ENCODE data around the gene ZBTB16.

ZBTB16 gene

DNA sequence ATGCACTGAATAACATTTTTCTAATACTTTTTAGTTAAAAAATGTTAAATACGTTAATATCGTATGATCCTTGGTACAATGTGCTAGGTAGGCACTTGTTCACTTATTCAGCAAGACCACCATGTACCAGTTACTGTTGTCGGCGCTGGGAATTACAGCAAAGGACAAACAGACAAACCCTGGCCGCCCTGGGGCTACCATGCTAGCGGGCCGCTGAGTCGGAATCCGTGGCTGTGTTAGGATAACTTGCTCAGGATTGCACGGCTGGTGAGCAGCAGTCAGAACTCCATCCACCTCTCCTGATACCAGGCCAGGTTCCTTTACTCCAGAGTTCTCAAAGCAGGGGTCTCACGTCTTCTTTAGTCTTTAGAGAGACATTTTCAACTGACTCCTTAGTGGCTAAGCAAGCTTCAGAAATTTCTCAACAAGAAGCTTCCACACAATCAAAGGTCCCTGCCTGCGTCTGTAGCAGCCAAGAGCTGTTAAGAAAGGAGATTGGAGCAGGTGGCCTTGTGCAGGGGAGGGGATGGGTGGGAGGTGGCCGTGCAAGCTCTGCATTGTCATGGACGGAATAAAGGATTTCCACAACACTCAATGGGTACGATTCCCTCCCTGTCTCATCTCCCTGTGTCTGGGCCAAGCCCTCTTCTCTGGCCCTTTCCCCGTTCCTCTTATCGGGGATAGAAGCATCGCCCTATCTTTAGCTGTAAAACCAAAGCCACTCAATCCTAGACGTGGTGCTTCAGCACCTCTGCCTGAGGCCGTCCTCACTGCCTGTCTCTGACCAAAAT lies 196.9 kb downstream of the ZBTB16 start:
- DNase-seq (ENCODE audit: extremely low read depth in 1 of 2, low read depth in 1 of 2): no peak

DNA sequence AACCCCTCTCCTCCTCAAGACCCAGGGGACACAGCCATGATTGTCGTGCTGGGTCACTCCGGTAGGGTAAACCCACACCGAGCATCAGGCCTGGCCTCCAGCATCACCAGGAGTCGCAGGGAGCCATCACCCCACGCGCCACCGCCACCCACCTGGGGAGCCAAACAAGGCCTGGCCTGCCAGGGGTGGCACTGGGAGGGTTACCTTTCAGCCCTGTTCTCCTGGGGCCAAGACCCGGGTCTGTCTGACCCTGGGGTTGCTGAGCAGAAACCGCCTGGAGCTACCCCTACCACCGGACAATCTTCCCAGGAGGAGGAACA lies 197.4 kb downstream of the ZBTB16 start:
- no peak for DNase-seq (ENCODE audit: extremely low read depth in 1 of 2, low read depth in 1 of 2)

DNA sequence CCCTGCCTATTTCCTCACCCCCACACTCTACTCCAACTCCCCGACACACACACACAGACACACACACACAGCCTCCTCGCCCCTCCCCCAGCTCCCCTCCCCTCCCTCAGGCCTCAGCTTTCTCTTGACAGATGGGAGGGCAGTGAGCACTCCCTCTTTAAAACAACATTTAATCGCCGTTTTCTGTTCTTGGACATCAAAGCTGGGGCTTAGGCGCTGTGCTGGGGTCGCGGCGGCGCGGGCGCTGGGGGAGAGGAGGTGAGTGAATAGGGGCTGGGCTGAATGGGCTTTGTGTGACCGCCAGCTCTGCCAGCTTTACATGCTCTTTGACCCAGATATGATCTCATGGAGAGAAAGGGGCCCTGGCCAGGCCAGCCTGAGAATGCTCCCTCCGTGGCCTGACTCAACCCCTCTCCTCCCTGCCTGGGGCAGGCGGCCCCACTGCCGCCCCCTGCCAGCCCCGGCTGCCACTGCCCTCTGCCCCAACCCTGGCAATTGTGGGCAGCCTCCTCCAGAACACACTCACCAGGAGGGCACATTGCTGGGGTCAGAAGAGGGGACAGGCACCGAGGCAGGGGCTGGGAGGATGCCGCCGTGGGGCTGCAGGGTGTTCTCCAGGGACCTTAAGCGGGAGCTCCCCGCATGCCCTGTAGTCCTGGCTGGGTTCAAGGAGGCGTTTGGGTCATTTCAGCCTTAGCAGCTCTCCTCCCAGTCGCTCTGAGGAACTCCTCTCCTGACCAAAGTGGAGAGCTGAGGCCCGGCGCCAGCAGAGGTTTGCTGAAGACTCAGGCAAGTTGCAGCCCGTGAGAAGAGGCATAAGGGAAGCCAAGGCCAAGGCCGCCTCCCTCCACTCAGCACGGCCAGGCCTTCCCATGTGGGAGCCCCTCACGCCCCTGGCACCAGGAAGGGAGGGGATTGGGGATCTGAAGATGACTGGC lies 198.4 kb downstream of the ZBTB16 start:
- DNase-seq (ENCODE audit: extremely low read depth in 1 of 2, low read depth in 1 of 2): no peak

DNA sequence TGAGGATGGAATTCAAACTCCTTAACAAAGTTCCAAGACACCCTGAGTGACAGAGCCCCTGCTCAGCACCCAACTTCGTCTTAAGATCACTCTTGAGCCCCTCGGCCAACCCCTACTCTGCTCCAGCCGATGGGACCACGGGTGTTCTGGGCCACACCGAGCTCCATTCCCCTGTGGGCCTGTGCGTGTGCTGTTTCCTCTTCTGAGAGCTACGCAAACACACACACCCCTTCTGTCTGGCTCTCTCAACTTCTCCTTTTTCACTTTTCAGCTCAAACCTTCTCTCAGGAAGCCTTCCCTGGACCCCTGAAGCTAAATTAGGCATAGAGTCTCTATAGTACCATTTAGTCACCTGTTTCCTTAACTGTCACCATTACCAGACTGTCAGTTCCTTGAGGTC lies 199.2 kb downstream of the ZBTB16 start:
- DNase-seq (ENCODE audit: extremely low read depth in 1 of 2, low read depth in 1 of 2): no peak

DNA sequence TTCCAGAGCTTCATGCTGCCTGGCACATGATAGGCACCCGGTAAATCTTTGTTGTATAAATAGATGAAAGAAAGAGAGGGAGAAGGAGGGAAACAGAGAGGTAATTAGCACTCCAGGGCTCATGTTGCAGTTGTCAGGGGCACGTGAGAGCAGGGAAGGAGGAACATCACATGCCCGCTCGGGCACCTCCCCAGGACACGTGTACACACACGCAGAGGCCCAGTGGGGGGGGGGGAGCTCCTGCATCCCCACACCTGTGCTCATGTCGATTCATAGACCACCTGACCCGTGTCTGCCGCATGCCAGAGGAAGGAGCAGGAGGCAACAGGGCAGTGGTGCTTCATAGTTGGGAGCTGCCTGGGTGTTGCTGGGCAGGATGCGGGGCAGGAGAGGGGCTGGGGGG lies 199.6 kb downstream of the ZBTB16 start:
- no peak for DNase-seq (ENCODE audit: extremely low read depth in 1 of 2, low read depth in 1 of 2)

DNA sequence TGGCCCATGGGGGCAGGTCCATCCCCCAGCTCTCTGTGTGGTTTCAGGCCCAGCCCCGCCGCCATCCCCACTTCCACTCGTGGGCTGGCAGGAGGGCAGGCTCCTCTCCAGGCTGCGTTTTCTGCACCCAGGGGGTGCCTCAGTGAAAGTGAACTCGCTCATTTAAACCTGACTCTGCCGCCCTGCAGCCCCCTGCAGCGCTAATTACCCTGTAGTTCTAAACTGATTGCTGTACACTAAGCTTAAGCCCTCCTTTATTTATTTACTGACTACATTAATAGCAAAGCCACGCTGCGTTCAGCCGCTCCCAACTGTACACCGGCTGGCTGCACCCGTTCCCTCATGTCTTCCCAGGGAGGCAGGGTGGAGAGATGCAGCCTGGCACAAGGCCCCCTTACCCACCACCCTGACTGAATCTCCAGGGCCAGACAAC lies 200.1 kb downstream of the ZBTB16 start:
- DNase-seq (ENCODE audit: extremely low read depth in 1 of 2, low read depth in 1 of 2): no peak

DNA sequence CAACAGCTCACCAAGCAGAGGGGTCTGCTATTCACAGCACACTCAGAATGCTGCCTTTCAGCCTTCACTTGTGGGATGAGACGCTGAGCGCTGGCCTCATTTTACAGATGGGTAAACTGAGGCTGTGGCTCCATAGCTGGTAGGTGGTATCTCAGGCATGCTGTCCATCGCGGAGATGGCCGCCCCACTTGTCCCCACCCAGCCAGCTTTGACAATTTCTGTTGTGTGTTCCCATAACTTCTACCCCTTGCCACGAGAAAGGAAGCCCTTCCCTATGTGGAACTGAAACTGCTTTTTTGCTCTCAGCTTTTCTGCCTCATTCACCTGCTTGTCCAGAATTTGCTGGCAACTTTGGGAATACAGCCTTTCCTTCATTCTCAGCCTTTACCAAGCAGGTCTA lies 200.6 kb downstream of the ZBTB16 start:
- DNase-seq (ENCODE audit: extremely low read depth in 1 of 2, low read depth in 1 of 2): no peak

DNA sequence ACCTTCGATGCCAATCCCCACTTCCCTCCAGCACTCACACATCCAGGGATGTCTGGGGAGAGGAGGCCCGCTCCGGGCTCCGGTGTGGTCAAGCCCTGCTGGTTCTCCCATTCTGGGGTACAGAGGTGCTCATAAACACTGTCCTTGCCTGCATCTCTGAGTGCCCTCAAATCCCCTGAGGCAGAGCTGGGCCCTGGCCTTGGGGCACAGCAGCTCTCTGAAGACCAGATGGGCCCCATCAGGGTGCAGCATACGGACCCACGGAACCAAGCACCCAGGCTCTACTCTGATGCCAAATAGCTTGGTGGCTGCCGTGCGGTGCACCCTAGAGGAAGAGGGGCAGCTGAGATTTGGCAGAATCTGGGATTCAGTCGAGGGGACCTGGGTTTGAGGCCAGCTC lies 201.0 kb downstream of the ZBTB16 start:
- no peak for DNase-seq (ENCODE audit: extremely low read depth in 1 of 2, low read depth in 1 of 2)

DNA sequence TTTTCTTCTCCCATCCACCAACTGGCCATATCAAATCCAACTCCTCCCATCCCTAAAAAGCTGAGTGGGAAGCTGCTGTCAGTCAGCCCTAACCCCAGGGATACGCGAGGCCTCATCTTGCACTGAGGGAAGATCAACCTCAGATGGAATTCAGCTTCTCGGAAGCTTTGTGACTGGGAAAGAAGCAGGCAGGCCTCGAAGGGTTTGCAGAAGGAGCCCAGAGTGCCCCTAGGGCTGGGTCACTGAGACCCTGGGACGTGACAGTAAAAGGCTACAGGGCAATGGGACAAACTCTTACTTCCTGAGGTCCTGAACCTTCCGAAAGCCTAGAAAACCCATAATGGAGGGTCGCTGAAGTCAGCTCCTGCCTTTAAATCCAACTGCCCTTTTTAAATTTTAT lies 202.3 kb downstream of the ZBTB16 start:
- no peak for DNase-seq (ENCODE audit: extremely low read depth in 1 of 2, low read depth in 1 of 2)

DNA sequence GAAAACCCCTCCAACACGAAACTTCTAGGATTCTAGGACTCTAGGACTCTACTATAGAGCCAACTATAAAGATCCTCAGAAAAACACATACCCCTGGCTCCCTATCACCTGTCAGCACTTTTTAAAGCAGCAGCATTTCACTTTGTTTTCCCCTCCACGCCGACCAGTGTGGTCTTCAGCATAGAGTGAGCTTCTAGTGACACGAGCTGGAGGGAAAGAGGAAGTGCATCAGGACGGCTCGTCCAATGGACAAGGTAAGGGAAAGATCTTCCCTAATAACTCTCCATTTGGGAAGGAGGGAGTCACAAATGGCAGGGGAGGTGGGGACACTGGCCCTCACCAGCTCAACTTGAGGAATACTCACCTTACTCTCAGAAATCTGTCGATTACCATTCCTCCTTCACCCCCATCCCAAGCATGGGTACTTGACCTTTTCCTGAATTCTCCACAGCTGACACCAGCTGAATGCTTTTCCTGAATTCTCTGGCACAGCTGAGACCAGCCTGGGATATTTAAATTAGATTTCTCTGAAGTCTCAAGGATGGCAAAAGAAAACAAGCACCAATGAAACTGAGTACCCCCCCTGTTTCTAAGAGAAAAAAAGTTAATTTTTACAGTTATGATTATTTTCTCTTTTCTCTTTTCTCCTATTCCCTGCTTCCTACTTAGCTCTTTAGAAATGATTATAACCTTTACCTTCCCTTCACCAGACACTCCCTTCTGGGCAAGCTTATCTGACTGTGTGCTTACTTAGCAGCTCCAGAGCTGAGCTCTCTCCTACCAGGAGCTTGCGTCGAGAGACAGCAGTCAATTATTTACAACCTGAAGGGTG lies 203.4 kb downstream of the ZBTB16 start:
- no peak for DNase-seq (ENCODE audit: extremely low read depth in 1 of 2, low read depth in 1 of 2)

DNA sequence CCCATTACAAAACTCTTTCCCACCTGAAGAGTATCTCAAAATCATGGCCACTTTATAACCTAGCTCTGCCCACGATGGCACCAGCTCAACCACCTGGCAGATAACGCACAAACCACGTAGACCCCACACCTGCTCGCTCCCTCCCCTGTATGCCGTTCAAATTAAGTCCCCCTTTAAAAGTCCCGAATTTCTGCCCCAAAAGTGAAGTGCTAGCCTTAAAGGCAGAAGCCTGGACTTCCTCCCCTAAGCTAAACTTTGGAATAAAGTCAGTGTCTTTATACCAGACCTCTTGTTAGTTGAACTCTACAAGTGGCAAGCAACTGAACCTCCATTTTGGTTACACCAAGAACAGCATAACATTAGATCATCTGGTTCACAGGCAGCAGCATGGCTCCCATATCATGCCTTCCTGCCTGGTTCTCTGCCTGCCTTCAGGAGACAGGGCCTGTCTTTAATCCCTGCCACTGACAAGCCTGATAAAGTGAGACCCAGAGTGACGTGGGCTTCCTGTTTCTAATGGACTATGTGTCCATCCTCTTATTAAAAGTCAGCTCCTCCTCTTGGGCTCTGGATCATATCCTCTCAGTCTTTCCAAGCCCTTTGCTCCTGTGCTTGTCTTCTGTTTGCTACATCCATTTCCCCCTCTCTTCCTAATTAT lies 204.1 kb downstream of the ZBTB16 start:
- DNase-seq (ENCODE audit: extremely low read depth in 1 of 2, low read depth in 1 of 2): no peak

DNA sequence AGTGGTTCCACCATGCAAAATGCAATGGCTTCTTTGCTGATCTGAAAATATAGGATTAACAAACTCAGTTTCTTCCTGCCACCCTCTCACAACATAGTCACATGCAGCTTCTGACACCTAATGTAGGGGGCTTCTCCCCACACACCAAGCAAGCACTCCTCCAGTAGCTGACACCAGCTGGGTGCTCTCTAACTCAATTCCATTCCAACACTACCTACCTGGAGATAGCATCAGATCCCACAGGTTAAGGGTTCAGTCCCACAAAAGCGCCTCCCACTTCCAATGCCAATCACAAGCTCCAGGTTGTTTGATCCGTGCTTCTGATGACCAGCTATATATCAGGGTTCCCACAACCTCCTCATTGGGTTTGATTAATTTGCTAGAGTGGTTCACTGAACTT lies 204.9 kb downstream of the ZBTB16 start:
- DNase-seq (ENCODE audit: extremely low read depth in 1 of 2, low read depth in 1 of 2): no peak

DNA sequence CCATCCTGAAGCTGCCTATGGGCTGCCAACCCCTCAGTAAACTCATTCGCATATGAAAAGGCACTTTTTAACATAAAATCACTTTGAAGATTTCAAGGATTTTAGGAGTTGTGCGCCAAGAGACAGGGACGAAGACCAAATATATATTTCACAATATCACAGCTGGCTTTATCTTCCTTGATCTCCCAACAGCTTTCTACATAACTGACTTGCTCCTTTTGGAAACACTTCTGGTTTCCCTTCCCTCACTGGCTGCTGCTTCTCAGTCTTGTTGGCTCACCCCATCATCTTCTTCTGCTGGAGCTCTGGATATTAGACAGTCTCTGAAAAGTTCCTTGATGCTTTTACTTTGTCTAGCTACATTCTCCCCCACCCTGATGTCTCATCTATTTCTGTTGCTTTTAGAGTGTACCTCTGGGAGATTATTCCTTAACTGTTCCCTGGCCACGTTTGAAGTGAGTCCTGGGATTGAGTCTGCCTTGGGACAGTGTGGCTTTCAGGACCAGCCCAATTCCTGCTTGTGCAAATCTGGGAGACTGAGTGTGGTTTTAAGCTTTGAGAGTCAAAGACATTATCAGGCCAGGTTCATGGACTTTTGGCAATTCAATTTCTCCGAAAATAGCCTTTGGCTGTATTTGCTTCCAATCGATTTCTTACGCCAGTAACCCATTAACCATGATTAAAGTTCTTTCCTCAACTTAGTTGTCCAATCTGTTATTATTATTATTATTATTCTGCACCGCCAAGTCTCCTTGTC lies 205.8 kb downstream of the ZBTB16 start:
- no peak for DNase-seq (ENCODE audit: extremely low read depth in 1 of 2, low read depth in 1 of 2)

DNA sequence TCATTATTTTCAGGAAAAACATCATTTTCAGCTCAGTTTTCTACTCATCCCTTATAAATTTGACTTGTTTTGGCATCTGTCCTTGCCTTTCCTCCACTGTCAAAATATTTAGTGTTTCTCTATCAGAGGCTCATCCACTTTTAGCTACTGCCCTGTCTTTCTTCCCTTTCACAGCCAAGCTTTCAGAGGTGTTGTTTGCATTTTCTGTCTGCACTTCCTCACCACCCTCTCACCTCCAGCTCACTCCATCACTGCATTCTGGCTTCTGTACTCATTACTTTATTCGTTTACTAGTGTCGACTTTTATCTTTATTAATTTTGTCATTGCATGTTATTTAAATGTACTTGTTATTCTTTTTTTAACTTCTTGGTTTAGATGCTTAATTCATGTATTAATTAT lies 210.0 kb downstream of the ZBTB16 start:
- DNase-seq (ENCODE audit: extremely low read depth in 1 of 2, low read depth in 1 of 2): no peak

DNA sequence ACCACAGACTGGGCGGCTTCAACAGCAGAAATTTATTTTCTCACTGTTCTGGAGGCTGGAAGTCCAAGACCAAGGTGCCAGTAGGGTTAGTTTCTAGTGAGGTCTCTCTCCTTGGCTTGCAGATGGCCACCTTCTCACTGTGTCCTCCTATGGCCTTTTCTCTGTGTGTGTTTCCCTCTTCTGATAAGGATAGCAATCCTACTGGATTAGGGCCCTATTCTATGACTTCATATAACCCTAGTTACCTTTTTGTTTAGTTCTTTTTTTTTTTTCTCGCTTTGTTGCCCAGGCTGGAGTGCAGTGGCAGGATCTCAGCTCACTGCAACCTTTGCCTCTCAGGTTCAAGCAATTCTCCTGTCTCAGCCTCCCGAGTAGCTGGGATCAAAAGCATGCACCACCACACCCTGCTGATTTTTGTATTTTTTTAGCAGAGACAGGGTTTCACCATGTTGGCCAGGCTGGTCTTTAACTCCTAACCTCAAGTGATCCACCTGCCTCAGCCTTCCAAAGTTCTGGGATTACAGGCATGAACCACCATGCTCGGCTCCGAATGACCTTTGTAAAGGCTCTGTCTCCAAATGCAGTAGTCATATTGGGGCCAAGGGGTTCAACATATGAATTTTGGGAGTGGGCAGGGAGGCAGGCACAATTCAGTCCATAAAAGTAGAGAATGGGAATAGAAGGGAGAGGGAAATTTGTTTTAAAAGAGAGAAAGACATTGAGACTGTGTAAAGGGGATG lies 211.2 kb downstream of the ZBTB16 start:
- no peak for DNase-seq (ENCODE audit: extremely low read depth in 1 of 2, low read depth in 1 of 2)

DNA sequence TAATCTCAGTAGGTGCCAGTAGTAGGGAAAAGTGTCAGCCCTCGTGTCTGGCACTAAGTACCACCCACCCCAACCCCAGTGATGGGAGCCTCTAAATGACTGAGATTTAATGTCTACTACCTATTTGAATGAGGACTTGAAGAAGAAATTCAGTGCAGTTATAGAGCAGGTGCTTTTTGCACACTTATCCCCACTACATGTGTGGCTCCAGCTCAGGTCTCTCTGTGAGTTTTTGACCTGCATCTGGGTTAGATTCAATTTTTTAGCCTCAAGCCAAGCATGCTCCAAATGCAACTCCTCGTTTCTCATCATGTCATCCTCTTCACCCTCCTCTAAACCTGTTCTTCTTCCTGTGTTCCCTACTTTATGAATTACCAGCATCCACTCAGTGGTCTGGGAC lies 211.8 kb downstream of the ZBTB16 start:
- DNase-seq (ENCODE audit: extremely low read depth in 1 of 2, low read depth in 1 of 2): no peak

DNA sequence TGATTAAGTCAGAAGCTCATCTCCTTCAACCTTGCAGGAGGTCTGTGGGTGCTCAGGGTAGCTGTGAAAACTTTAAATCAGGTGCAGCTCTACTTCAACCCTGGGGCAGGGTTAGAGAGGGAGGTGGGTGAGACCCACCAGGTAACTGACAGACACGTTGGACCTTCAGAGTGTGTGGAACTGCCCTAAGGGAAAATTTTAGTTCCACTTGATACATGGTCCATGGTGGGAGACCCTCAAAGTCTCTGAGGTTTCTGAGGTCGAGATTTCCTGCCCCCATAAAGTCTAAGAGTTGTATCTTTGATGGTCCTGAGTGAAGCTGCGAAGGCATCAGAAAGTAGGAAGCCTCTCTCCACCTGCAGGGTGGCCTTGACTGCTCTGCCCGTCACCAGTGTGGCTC lies 212.8 kb downstream of the ZBTB16 start:
- DNase-seq (ENCODE audit: extremely low read depth in 1 of 2, low read depth in 1 of 2): no peak

DNA sequence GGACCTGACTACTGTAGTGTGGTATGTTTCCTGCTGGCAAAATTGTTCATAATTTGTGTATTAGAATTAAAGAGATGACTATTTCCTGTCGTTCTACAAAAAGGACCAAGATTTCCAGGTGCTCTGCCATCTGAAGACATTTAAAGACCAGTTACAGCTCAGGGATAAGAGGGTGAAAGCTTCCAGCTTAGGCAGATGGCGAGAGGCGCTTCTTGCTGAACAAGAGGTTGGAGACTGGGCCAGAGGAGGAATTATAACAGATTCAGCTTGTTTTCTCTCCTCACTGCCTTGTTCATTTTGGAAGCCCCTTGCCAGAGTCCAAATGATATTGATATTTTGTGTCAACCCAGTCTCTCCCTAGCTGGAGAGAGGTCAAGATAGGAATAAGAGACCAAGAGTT lies 213.6 kb downstream of the ZBTB16 start:
- no peak for DNase-seq (ENCODE audit: extremely low read depth in 1 of 2, low read depth in 1 of 2)

DNA sequence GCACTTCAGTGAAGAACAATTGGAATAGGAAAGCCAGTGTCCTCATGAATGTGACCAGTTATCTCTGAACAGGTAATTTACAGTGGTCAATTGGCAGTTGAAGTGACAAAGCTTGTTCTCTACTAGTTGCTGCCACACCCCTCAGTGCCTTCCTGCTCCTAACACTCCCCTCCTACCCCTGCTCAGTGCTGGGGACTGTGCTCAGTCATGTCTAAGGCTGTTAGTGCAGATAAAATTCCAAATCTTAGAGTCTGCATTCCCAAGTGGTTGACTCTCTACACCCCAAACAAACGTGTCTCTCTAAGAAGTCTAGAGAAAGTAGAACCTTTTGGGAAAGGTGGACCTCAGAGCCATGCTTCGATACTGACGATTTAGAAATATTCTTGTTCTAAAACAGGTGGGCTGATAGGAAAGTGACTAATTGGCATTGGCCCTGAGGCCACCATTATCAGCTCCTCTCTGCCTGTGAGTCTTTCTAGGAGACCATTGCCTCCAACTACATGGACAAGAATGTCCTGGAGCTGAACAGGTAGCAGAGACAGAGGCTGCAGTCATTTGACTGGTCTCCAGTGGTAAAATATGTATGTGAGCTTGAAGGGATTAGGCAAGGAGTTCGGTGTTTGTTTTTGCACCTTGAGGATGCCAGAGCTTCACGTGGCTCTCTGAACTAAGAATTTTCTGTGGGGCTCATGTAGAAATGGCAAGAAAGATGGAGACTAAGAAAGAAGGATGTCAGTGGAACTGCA lies 214.6 kb downstream of the ZBTB16 start:
- no peak for DNase-seq (ENCODE audit: extremely low read depth in 1 of 2, low read depth in 1 of 2)

Measured in stimulated activated CD8-positive, alpha-beta memory T cell treated with anti-CD3 and anti-CD28 coated beads, Interleukin-7, amount 100 ng/mL, for 48 hours (primary cell).